ENCODE results near the gene NT5C1A.
A peak's percentile ranks its signal among the peaks of the same experiment; 100 is the strongest.

The NT5C1A gene

DNA sequence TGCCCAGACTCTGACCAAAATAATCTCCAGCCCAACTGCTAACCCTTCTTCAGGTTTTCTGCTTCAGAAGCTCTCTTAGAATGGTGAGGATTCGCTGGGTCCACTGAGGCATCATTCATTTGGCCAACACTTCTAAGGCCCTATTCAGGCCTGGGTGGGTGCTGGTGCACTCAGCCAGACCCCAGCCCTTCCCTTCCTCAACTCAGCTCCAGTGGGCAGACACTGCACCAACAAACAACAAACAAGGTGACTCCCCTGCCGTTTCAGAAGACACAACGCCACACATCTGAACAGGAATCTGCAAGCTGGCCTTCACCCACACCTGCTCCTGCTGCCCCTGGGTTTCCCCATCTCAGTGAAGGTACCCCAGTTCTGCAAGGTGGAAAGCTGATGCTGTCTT, 38.5 kb downstream of the NT5C1A start:
- no peak for DNase-seq

DNA sequence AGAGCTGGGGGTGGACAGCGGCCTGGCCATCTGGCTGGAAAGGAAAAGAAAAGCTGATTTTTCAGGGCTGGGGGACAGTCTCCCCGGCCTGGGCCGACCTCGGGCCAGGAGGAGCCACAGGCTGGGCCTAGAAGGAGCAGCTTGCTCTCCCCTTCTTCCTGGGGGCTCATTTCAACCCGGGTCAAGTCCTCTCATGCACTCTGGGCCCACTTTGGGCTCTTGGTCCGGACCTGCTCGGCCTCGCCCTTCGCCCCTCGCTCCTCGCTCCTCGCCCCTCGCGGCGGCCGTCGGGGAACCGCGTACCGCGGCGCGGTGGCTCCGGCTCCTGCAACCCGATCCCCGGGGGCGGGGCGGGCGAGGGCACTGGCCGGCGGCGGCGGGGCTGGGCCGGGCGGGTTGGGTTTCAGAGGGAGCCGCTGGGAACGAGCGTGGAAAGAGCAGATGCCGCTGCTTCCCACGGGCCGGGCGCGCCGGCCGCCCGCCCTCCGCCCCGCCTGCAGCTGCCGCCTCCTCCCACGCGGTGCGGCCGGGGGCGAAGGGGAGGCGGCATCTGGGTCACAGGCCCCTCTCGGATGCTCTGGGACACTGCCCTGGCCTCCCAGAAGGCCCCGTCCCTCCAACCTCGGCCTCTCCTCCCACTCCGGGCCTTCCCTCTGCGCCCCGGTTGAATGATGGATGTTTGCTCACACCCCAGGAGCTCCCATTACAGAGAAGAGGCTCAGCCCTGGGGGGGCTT, 39.1 kb downstream of the NT5C1A start:
- DNase-seq = no peak

DNA sequence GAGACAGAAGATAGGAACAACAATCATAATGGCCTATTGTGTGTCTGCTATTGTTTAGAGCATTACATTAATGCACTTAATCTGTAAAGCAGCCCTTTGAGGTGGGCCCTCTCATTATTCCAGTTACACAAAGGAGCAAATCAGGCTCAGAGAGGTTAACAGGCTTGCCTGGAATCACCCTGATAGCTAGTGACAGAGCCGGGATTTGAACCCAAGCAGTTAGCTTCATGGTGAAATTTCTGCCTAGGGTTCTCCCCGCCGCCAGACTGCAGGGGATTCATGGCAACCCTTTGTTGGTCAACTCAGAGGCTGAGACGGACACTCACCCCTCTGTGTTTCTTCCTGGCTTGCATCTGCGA, 39.6 kb downstream of the NT5C1A start:
- no peak for DNase-seq

DNA sequence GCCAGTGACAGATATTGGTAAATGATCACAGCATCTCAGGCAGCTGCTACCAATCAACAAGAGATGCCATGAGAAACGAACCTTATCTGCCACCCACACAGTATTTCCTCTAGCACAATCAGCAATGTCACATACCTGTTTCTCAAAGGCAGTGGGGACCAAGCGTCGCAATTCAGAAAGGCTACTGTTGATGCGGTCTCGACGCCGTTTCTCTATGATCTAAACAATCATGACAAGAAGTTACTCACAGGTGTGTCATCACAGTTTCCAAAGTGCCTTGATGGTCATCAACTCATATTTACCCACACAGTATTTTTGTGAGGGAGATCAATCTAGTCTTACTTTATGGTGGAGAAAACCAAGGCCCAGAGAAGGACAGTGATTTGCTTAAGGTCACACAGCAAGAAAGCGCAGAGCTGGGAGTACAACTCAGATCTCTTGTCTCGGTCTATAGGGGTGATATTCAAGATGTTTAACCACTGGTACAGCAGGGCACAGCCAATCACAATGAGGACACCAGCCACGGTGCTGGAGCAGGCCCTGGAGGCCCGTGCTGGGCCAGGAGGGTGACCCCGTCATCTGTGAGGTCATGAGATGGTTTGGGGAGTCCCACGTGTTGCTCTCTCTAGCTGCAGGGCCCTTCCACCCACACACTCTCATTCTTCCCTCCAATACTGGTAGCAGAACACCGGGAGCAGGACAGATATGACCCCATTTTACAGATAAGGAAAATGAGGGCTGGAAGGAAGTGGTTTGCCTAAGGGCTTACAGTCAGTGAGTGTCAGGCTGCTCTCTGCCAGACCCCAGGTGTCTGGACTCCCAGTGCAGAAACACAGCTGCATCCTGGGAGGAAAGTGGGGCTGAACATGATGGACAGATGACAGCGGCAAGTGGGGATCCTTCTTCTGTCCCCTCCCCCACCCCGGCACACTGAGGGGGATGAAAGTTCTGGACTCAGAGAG, 40.3 kb downstream of the NT5C1A start:
- DNase-seq = no peak

DNA sequence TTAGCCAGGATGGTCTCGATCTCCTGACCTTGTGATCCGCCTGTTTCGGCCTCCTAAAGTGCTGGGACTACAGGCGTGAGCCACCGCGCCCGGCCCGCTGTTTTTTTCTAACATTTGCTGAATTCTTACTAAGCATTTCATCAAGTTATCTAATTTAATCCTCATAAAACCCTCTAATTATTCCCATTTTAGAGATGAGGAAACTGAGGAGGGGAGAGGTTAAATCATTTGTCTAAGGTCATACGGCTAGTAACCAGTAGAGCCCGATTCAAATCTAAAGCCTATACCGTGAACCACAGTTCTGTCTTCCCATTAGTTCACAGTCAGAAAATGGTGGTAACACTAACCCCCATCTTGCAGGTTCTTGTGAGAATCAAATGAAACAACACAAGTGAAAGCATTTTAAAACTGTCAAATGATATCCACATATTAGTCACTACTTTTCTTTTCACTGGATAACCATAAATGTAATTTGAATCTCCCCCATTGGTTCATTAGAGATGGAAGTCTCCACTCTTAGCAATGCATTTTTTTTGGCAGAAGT, 43.0 kb downstream of the NT5C1A start:
- DNase-seq = no peak

DNA sequence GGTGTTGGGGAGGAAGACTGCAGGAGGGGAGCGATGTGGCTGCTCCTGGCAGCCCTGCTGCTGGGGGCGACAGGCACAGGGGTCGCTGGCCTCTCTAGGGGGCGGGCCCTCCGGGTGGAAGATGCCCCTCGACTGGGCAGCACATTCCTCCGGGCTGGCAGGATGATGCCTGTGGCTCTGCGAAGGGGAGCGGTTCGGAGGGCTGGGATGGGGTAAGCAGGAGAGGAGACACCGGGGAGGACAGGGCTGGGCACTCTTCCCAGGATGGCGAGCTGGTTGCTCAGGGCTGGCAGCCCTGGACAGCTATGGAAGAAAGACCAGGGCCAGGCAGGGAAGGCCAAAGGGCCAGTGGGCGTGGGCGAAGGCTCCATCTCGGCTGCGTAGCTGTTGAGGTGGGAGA, 45.3 kb downstream of the NT5C1A start:
- DNase-seq = no peak

DNA sequence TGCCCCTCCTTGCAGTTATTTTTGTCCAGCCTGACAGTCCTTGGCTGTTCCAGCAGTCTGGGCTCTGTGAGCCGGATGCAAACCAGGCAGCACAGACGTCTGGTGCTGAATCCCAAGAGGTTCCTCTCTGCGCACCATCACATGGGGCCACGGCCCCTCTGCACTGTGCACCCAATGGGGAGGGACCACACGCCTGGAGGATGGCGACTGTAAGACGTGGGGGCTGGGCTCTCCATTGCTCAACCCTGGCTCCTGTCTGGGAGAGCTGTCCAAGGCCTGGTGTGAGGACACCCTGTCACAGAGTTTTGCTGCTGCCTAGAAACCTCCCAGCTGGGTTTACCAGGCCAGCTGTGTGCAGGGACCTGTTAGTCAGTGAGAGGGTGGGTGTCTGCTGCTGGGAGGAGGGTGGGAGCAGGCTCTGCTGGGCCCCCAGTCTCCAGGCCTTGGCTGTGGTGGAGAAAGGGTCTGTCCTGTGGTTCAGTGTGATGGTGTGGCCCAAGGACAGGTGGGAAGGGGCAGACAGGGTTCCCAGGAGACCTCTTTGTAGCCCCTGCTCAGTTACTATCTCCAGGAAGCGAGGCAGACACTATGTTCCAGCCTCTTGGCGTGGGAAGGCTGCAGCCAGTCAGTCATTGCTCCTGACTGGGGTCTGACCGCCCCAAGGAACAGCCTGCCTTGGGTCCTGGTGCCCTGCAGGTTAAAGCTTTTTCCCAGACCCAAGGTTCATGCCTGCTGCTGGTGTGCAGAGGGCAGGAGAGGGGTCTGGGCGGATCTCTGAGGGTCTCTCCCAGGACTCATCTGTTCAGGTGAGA, 46.2 kb downstream of the NT5C1A start:
- DNase-seq = no peak

DNA sequence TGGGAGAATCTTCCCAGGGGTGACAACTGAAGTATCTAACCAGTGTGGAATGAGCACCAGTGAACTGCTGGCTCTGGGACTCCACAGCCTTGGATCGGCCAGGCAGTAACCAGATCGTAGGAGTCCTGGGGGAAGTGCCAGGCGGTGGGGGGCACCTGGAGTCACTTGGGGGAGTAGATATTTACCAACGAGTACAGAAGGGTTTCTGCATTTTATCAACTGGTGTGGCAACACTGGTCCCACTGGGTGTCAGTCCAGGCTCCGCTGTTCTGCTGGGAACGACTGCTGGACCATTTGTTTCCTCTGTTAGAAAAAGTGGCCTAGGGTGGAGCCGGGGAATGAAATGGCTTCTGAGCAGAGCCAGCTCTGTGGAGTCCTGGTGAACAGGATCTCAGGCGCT, 46.9 kb downstream of the NT5C1A start:
- DNase-seq = no peak

DNA sequence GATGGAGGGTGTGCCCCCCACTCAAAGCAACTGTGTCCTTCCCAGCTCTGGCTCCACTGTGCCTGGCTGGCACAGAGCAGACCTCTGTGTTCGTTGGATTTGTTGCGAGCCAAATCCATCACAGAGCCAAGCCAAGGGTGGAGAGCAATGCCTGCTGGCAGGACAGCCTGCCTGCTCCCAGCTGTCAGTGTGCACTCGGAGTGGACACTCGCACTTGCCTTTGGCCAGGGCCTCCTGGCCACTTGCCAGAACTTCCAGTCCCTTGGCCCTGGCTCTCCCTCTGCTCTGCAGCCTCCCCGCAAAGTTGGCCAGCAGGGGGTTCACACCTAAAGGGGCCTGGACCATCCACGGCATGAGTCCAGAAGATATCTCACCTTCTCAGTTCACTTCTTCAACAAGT, 48.9 kb downstream of the NT5C1A start:
- DNase-seq = no peak

DNA sequence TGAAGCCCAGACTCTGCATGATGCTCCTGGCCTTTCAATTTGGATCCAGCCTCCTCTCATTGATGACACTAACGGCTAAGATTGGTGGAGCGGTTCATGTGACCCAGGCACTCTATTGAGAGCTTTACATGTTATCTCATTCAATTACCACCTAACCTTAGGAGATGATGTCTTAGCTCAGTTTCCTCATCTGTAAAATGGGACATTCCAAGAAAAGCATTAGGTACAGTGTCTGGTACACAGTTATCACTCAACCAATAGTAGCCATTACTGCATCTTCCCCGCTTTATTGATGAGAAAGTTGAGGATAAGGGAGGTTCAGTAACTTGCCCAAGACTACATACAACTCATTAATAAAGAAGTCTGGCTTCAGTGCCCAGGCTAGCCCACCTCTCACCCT, 49.5 kb downstream of the NT5C1A start:
- no peak for DNase-seq

DNA sequence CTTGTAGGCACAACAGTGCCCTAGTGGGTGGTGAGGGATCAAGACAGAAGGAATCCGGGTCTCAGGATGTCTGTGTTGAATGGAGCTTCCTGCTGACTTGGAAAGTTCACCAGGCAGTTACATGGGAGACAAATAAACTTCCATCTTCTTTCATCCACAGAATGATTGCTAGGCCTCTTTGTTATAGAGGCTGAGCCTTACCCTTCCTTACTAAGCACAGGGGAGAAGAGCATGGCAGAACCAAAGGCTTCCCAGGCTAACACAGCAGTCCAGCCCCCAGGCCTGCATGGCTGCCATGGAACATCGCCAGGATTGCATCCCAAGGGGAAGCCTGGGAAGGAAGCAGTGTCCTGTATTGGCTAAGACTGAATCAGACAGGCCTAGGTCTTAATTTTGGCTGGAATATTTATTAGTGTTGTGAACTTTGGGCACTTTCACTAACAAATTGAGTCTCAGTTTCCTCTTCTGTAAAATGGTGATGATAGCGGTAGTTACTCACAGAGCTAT, 51.2 kb downstream of the NT5C1A start:
- no peak for DNase-seq

DNA sequence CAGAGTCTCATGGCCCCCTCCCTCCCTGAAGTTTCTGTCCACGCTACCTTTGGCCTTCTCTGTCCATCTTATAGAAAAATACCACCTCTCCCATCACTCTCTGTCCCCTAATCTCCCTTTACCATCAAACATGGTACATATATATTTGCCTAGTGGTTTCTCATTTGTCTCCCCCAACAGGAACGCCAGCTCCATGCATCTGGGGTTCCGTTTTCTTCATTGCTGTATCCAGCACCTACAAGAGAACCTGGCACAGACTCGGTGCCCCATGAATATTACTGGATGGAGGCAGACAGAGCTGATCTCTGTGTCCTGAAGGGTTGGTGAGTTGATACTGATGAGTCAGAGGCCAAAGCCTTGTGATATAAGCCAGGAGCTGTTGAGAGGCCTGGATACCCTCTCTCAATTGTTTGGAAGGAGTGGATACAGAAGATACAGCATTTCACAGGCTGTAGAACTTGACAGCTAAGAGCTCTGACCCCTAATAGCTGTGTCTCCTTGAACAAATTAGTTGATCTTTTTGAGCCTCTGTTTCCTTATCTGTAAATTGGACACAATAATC, 54.3 kb downstream of the NT5C1A start:
- DNase-seq = no peak

DNA sequence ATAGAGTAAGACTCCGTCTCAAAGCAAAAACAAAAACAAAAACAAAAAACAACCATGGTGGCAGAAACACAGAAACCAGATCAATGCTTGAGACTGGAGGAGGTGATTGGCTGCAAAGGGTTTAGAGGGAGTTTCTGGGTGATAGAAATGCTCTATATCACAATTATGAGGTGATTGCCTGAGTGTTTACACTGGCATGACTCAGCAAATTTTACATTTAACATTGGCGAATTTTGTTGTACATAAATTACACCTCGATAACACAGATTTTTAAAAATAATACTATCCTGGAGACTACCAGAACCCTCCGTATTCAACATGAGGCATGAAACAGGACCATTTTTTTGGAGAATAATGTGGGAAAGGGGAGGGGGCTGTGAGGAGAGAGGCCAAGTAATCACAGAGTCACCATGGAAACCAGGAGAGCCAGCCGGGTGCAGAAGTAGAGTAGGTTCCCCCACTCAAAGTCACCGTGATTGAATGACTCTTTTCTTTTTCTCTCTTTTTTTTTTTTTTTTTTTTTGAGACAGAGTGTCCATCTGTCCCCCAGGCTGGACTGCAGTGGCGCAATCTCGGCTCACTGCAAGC, 56.7 kb downstream of the NT5C1A start:
- DNase-seq = no peak

DNA sequence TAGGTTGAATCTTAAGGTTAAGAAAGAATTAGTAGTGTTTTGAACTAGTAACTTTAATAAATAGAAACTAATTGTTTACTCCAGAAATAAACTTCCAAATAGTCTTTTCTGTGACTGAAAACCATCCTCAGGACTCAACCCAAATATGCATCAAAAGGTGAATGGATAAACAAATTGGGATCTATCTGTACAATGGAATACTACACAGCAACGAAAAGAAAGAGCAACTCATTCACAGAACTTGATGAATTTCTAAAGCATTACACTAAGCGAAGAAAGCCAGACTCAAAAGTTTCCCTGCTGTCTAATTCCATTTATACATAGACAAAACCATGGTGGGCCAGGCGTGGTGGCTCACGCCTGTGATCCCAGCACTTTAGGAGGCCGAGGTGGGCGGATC, 57.4 kb downstream of the NT5C1A start:
- DNase-seq = no peak

DNA sequence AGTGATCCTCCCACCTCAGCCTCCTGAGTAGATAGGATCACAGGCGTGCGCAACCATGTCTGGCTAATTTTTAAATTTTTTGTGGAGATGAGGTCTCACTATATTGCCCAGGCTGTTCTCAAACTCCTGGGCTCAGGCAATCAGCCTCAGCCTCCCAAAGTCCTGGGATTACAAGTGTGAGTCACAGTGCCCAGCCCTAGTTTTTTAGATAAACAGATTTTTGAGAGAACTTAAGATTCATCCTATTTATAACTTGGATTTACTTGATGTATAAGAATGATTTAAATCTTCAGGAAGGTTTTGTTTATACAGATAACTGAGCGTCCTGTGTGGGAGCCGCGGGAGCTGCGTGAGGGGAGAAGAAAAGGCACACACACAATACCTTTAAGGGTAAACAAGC, 58.7 kb downstream of the NT5C1A start:
- DNase-seq = no peak

DNA sequence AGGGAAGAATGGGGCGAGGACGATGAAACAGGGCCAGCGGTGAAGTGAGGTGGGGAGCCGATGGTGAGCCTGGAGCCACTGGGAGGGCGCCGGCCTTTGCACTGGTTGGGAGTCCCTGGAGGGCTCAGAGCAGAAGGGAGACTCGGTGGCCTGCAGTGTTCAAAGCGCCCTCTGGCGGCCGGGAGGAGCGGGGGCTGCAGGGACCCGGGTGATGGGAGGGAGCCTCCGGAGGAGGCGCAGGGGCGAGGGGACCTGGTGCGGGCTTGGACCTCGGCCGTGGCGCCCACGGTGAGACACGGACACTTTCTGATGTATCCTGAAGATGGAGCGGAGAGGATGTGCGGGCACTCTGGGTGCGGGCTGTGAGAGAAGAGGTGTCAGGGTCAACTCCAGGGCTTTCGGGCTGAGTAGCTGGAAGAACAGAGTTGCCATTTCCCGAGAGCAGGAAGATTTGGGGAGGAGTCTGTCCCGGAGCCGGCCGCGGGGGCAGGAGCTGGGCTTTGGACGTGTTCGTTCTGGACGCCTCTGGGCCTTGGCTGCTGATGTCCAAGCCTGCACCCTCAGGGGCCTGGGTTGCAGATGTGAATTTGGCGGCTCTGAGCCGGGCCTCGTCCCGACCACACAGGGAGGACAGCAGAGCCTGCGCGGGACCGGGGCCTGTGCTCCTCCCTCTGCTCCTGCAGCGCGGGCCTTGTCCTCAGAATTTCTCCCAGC, 62.1 kb downstream of the NT5C1A start:
- DNase-seq = peak; percentile 55
